DOHH2 (cell line): ENCODE results near the gene MCF2L2.

Experiments used
- H3F3A ChIP-seq: fragments of 200-600 bp; sonication (generic), shearing (Covaris generic); 2 replicates; pipeline ENCODE4 v1.6.0; 2016; ENCODE audit warnings: antibody characterized with exemption, mild to moderate bottlenecking; ENCODE audit not compliant: control insufficient read depth, insufficient read depth
- H3K27ac ChIP-seq: fragments of 200-600 bp; sonication (generic); 2 replicates; pipeline ENCODE4 v1.5.1; 2014; ENCODE audit warnings: low read depth, mild to moderate bottlenecking, low read length, moderate library complexity
- H3K27me3 ChIP-seq: fragments of 200-600 bp; sonication (generic); 2 replicates; pipeline ENCODE4 v1.6.1; 2014; ENCODE audit warnings: mild to moderate bottlenecking, low read length, mixed read lengths; ENCODE audit not compliant: control insufficient read depth
- H3K36me3 ChIP-seq: fragments of 200-600 bp; sonication (generic); 2 replicates; pipeline ENCODE4 v1.6.1; 2014; ENCODE audit warnings: mild to moderate bottlenecking, low read length, moderate library complexity, mixed read lengths; ENCODE audit not compliant: control insufficient read depth
- H3K4me1 ChIP-seq: fragments of 200-600 bp; sonication (generic); 2 replicates; pipeline ENCODE4 v1.6.1; 2014; ENCODE audit warnings: mild to moderate bottlenecking, low read length, mixed read lengths; ENCODE audit not compliant: control insufficient read depth
- H3K4me2 ChIP-seq: fragments of 200-600 bp; sonication (generic); 2 replicates; pipeline ENCODE4 v1.6.0; 2014; ENCODE audit warnings: mild to moderate bottlenecking, low read length, moderate library complexity
- H3K4me3 ChIP-seq: fragments of 200-600 bp; sonication (generic); 2 replicates; pipeline ENCODE4 v1.5.1; 2014; ENCODE audit warnings: mild to moderate bottlenecking, low read length, mixed read lengths
- H3K79me2 ChIP-seq: fragments of 200-600 bp; sonication (generic); 2 replicates; pipeline ENCODE4 v1.6.1; 2014; ENCODE audit warnings: mild to moderate bottlenecking, low read length, mixed read lengths; ENCODE audit not compliant: control insufficient read depth
- H3K9me2 ChIP-seq: fragments of 200-600 bp; sonication (generic); replicated peaks from 2 replicates; pipeline ENCODE4 v1.6.1; 2014; ENCODE audit warnings: mild to moderate bottlenecking, low read length, mixed read lengths; ENCODE audit not compliant: control insufficient read depth
- H3K9me3 ChIP-seq: fragments of 200-600 bp; sonication (generic); 2 replicates; pipeline ENCODE4 v1.6.1; 2014; ENCODE audit warnings: antibody characterized with exemption, low read length, mixed read lengths; ENCODE audit not compliant: control insufficient read depth, insufficient read depth
- H4K20me1 ChIP-seq: fragments of 200-600 bp; sonication (generic); 2 replicates; pipeline ENCODE4 v1.6.0; 2014; ENCODE audit warnings: low read depth, mild to moderate bottlenecking, antibody characterized with exemption, low read length, moderate library complexity; ENCODE audit not compliant: control insufficient read depth, insufficient read depth
- EZH2phosphoT487 ChIP-seq: fragments of 200-600 bp; sonication (generic); IDR thresholded peaks from 2 replicates; pipeline ENCODE4 v1.6.1; 2017; ENCODE audit warnings: borderline replicate concordance, mild to moderate bottlenecking, antibody characterized with exemption, low read length, moderate library complexity, mixed read lengths
- TF ChIP-seq, protein P1 (sequence below): fragments of 200-600 bp; sonication (generic); IDR thresholded peaks from one replicate; pipeline ENCODE4 v1.5.1; 2014; ENCODE audit warnings: antibody characterized with exemption, mild to moderate bottlenecking, low read depth, low read length; ENCODE audit not compliant: poor library complexity, severe bottlenecking

MCF2L2 gene

DNA sequence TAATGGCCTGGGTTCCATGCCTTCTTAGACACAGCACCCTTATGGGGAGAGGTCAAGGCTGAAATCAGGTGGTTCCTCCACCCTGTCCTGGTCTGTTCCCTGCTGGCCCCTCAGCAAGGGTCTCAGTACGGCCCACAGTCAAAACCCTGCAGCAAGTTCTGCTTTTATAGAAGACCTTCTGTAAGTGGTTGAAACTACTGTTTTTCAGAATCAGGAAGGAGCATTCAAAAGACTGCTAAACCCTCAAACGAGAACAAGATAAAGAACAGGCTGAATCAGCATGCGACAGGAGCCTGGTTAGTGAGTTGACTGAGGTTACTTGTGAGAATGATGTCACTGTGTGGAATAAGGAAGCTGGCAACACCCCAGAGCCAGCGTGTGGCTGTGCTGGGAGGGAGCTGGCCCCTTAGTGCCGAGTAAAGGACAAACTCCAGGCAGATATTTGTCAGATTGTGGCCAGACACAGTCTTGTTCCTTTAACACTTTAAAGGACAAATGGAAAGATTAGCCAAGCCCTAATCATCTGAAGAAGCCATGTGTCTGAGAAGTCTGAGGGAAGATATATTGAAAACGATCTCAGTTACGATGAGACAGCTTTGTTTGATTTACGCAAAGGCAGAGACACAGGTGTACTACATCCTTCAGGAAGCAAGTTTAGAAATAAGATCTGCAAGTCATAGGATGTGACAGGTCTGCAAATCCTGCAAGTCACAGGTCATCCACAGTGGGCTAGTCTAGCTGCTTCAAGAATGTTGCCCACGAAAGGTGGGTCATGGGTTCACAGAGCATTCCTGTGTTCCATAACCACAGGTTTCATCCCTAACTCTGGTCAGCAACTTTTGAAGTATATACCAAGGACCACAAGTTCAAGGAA, 121.4 kb downstream of the MCF2L2 start:
- Histone ChIP-seq H3K27ac (no peak overlapping the region), H3K4me1 (no peaks in the 10 kb centered on the region), H3F3A (no peaks in the 10 kb centered on the region), H4K20me1 (no peaks in the 10 kb centered on the region), H3K27me3 (peaks cover 22% of the 10 kb centered on the region), H3K9me3 (no peaks in the 10 kb centered on the region), H3K36me3 (no peaks in the 10 kb centered on the region), H3K4me3 (no peak overlapping the region), H3K4me2 (no peak overlapping the region), H3K9me2 (no peaks in the 10 kb centered on the region; the same call in 1 of the 2 replicates), H3K79me2 (no peaks in the 10 kb centered on the region)
- no peak for TF ChIP-seq EZH2phosphoT487
- TF ChIP-seq, protein P1, sequence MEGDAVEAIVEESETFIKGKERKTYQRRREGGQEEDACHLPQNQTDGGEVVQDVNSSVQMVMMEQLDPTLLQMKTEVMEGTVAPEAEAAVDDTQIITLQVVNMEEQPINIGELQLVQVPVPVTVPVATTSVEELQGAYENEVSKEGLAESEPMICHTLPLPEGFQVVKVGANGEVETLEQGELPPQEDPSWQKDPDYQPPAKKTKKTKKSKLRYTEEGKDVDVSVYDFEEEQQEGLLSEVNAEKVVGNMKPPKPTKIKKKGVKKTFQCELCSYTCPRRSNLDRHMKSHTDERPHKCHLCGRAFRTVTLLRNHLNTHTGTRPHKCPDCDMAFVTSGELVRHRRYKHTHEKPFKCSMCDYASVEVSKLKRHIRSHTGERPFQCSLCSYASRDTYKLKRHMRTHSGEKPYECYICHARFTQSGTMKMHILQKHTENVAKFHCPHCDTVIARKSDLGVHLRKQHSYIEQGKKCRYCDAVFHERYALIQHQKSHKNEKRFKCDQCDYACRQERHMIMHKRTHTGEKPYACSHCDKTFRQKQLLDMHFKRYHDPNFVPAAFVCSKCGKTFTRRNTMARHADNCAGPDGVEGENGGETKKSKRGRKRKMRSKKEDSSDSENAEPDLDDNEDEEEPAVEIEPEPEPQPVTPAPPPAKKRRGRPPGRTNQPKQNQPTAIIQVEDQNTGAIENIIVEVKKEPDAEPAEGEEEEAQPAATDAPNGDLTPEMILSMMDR = no peak

DNA sequence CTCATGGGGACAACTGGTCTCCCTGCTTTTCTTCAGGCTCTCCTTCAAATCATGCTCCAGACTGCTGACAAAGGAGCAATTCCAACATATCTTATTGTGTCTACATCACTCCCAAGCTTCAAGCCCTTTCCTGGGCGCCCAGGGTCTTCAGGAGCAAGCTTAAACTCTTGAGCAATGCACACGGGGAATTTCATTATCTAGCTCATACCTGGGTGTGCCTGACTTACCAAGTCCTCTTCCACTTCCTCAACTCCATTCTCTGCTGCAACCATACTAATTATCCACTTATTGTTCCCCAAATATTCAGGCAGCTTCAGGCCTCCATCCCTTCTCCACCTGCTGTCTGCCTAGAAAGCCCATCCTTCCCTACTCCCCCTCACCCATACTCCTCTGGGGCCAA, 124.7 kb downstream of the MCF2L2 start:
- Histone ChIP-seq H3K79me2 (no peaks in the 10 kb centered on the region), H3K9me2 (no peaks in the 10 kb centered on the region; the same call in 1 of the 2 replicates), H3K27me3 (peaks cover 24% of the 10 kb centered on the region), H3K36me3 (no peaks in the 10 kb centered on the region), H3K4me3 (no peak overlapping the region), H3K4me1 (no peaks in the 10 kb centered on the region), H3K27ac (no peak overlapping the region), H3K9me3 (no peaks in the 10 kb centered on the region), H3F3A (no peaks in the 10 kb centered on the region), H4K20me1 (no peaks in the 10 kb centered on the region), H3K4me2 (no peak overlapping the region)
- TF ChIP-seq, protein P1 = no peak
- no peak for TF ChIP-seq EZH2phosphoT487

DNA sequence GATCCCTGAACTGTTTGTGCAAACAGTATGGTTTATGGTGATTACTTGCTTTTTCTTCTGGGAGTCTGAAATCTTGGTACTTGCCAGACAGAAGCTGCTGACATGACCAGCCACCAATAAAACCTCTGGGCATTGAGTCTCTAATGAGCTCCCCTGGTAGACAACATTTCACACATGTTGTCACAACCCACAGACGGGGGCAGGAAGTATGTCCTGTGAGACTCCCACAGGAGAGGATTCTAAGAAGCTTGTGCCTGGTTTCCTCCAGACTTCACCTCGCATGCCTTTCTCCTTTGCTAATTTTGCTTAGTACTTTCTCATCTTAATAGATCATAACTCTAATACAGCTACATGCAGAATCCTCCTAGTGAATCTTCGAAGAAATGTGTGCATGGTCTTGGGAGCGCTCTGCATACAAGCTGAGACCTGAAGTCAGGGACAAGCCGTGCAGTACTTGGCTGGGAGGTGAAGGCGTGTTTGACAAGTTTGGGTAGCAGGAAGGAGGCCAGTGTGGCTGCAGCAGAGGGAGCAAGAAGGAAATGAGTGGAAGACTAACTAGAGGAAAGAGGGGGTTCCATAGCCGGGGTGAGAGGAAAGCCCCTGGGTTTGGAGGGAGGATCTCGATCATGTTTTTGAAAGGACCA, 126.4 kb downstream of the MCF2L2 start:
- H3K9me2 ChIP-seq = no peaks in the 10 kb centered on the region
- no peaks in the 10 kb centered on the region for H3K36me3 ChIP-seq
- no peaks in the 10 kb centered on the region for H3K79me2 ChIP-seq
- TF ChIP-seq, protein P1 = no peak
- no peak for TF ChIP-seq EZH2phosphoT487
- H3K27ac ChIP-seq = no peak overlapping the region
- H3K27me3 ChIP-seq = peaks cover 17% of the 10 kb centered on the region
- H3K9me3 ChIP-seq = no peaks in the 10 kb centered on the region
- H4K20me1 ChIP-seq = no peaks in the 10 kb centered on the region
- no peak overlapping the region for H3K4me3 ChIP-seq
- H3K4me2 ChIP-seq = no peak overlapping the region
- H3F3A ChIP-seq = no peaks in the 10 kb centered on the region
- no peaks in the 10 kb centered on the region for H3K4me1 ChIP-seq
